CD4-positive, alpha-beta T cell (primary cell): ENCODE data around the gene HOXB3. TPM values are rescaled to one million over a fixed set of nuclear protein-coding genes. Genes with fewer than 3 reads are reported as not detected.

Experiments used
- ATAC-seq: fragments of 200-7000 bp; cut with Tn5 transposase; one replicate; pipeline ENCODE4 v1.10.0; 2022; ENCODE audit warnings: mild to moderate bottlenecking; ENCODE audit not compliant: poor library complexity
- CTCF ChIA-PET: fragments of 350-600 bp; sonication (Branson Sonifier 250); formaldehyde crosslinking; loops from one replicate; lab custom pipeline; 2021; ENCODE audit warnings: antibody characterized with exemption, inconsistent platforms; lab: Charles Lee
- POLR2A ChIA-PET: fragments of 350-600 bp; sonication (Branson Sonifier 250); formaldehyde crosslinking; loops from one replicate; lab custom pipeline; 2021; ENCODE audit warnings: antibody characterized with exemption, inconsistent platforms; lab: Charles Lee
- DNase-seq, 14 experiments: peaks; one replicate each; pipeline ENCODE4 v3.0.0-alpha.2; 2013 to 2020; ENCODE audit warnings: mixed read lengths in 2 of 14
- H3K27ac ChIP-seq, 2 donors: one replicate each; pipeline versions ENCODE4 v1.5.1 to v1.7.0; 2013; ENCODE audit warnings: low read length in 2 of 2, low read depth in 1 of 2, mild to moderate bottlenecking in 1 of 2
- H3K27me3 ChIP-seq, 2 experiments: 1 replicate in 1 of 2; 2 replicates in 1 of 2; pipeline versions ENCODE4 v1.6.1 to v1.7.0; 2013; ENCODE audit warnings: low read length in 2 of 2, control low read depth in 1 of 2, mild to moderate bottlenecking in 1 of 2, moderate library complexity in 1 of 2; ENCODE audit not compliant: insufficient read depth in 2 of 2, control insufficient read depth in 1 of 2
- H3K36me3 ChIP-seq: one replicate; pipeline ENCODE4 v1.6.1; 2013; ENCODE audit warnings: low read length, control low read depth; ENCODE audit not compliant: insufficient read depth
- H3K4me1 ChIP-seq: one replicate; pipeline ENCODE4 v1.6.1; 2013; ENCODE audit warnings: low read length, control low read depth; ENCODE audit not compliant: insufficient read depth
- H3K4me3 ChIP-seq: one replicate; pipeline ENCODE4 v1.5.1; 2013; ENCODE audit warnings: mild to moderate bottlenecking, low read length, moderate library complexity
- H3K9me3 ChIP-seq, 2 experiments: 1 replicate in 1 of 2; 2 replicates in 1 of 2; pipeline versions ENCODE4 v1.6.1 to v1.7.0; 2013; ENCODE audit warnings: low read length in 2 of 2, mild to moderate bottlenecking in 2 of 2, control low read depth in 1 of 2, moderate library complexity in 1 of 2; ENCODE audit not compliant: control insufficient read depth in 1 of 2, insufficient read depth in 1 of 2
- H3K27ac Mint-ChIP-seq: one replicate; pipeline ENCODE4 v1.8.0; 2020; ENCODE audit warnings: mixed read lengths
- H3K27me3 Mint-ChIP-seq: one replicate; pipeline ENCODE4 v1.8.0; 2021; ENCODE audit warnings: mixed read lengths
- H3K36me3 Mint-ChIP-seq: one replicate; pipeline ENCODE4 v1.8.0; 2021; ENCODE audit warnings: low read depth, mixed read lengths
- H3K4me1 Mint-ChIP-seq: one replicate; pipeline ENCODE4 v1.8.0; 2021; ENCODE audit warnings: low read depth, mixed read lengths
- H3K4me3 Mint-ChIP-seq: one replicate; pipeline ENCODE4 v1.8.0; 2020; ENCODE audit warnings: mild to moderate bottlenecking, mixed read lengths
- H3K9me3 Mint-ChIP-seq: one replicate; pipeline ENCODE4 v1.8.0; 2020; ENCODE audit warnings: mixed read lengths
- intact Hi-C, 2 experiments: fragments of 100-400 bp; cut with DNase I in 1 of 2; cut with micrococcal nuclease in 1 of 2; formaldehyde crosslinking; loops; one replicate each; pipeline versions ENCODE4 v1.15.1 to v1.9.0; 2023 to 2025; cut with DNase I, micrococcal nuclease
- total RNA-seq, 174 experiments: library from RNA in 2 of 174; stranded (reverse) in 2 of 174; gene quantifications; one replicate each; pipeline ENCODE4 v1.2.3 and lab custom pipeline; 2021 to 2026
- TF ChIP-seq, protein P1 (sequence below): fragments of 200-600 bp; IDR thresholded peaks from one replicate; pipeline ENCODE4 v1.8.0; 2022; ENCODE audit warnings: antibody characterized with exemption, mild to moderate bottlenecking

The HOXB3 gene
- total RNA-seq, 2 experiments from 2014 or later, result 0.25 to 0.36 TPM

DNA sequence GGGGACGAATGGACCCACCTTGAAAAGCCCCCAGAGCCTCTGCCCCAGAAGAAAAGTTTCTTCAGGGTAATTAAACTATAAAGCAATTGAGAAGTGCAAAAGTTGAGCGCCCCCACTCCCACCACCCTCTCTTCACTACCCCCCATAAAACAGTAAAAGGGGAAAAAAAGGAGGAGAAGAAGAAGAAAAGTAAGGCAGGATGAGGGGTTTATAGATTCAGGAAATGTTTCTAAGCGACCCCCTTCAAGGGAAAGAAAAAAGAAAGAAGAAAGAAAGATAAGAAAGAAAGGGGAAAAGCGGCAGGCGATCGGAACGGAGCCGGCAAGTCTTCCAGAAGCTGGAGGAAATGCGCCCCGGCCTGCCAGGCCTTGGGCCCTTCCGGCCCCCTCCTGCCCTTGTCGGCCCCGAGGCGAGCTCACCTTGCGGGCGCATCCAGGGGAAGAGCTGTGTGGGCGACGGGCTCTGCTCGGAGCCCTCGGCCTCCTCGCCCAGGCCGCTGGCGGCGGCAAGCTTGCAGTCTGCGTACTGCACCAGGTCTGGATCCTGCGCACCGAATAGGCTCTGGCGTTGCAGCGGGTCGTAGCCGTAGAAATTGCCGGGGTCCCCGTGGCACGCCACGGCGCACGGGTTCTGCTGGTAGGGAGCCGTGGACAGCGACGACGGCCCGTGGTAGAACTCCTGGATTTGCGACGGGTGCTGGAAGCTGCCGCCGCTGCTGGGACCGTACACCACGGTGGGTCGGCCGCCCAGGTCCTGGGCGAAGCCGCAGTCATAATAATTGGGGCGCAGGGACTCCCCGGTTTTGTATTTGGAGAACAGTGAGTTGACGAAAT lies 24.0 kb upstream of the HOXB3 start:
- ChIA-PET CTCF (interaction anchor here (1.2 to 2.7 kb wide), 4 partner anchors 10 to 21 kb away, joined by 3 to 19 read pairs (median 4); partner anchors contain the start of gene HOXB5), POLR2A (interaction anchor here (0.8 to 2.3 kb wide), 5 partner anchors 11 to 567 kb away, joined by 3 to 10 read pairs (median 3); partner anchors contain the start of gene HOXB9)
- intact Hi-C loops, result loop anchor here in 1 of 2 experiments (5.0 to 10.0 kb wide), 2 partner anchors 277 to 769 kb away; partner anchors contain the start of gene SCRN2
- H3K27ac ChIP-seq, result no peak overlapping the region
- peaks cover 74% of the 10 kb centered on the region for H3K4me1 ChIP-seq
- H3K36me3 Mint-ChIP-seq, result no peaks in the 10 kb centered on the region
- peaks cover 94% of the 10 kb centered on the region for H3K27me3 Mint-ChIP-seq
- H3K4me3 ChIP-seq, result peak overlapping the region; percentile 10
- H3K9me3 Mint-ChIP-seq, result no peaks in the 10 kb centered on the region
- H3K9me3 ChIP-seq, result peaks cover 0 to 21% of the 10 kb centered on the region in 2 experiments
- peaks cover 71% of the 10 kb centered on the region for H3K4me1 Mint-ChIP-seq
- ATAC-seq, result peak; percentile 27
- TF ChIP-seq, protein P1, sequence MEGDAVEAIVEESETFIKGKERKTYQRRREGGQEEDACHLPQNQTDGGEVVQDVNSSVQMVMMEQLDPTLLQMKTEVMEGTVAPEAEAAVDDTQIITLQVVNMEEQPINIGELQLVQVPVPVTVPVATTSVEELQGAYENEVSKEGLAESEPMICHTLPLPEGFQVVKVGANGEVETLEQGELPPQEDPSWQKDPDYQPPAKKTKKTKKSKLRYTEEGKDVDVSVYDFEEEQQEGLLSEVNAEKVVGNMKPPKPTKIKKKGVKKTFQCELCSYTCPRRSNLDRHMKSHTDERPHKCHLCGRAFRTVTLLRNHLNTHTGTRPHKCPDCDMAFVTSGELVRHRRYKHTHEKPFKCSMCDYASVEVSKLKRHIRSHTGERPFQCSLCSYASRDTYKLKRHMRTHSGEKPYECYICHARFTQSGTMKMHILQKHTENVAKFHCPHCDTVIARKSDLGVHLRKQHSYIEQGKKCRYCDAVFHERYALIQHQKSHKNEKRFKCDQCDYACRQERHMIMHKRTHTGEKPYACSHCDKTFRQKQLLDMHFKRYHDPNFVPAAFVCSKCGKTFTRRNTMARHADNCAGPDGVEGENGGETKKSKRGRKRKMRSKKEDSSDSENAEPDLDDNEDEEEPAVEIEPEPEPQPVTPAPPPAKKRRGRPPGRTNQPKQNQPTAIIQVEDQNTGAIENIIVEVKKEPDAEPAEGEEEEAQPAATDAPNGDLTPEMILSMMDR, result no peak
- H3K27me3 ChIP-seq, result peaks cover 88 to 95% of the 10 kb centered on the region in 2 experiments
- DNase-seq, result peak in 4 of 14 experiments; percentile 29 to 68 (median 54)
- no peaks in the 10 kb centered on the region for H3K36me3 ChIP-seq
- peak overlapping the region; percentile 82 for H3K4me3 Mint-ChIP-seq
- peak overlapping the region; percentile 36 for H3K27ac Mint-ChIP-seq

DNA sequence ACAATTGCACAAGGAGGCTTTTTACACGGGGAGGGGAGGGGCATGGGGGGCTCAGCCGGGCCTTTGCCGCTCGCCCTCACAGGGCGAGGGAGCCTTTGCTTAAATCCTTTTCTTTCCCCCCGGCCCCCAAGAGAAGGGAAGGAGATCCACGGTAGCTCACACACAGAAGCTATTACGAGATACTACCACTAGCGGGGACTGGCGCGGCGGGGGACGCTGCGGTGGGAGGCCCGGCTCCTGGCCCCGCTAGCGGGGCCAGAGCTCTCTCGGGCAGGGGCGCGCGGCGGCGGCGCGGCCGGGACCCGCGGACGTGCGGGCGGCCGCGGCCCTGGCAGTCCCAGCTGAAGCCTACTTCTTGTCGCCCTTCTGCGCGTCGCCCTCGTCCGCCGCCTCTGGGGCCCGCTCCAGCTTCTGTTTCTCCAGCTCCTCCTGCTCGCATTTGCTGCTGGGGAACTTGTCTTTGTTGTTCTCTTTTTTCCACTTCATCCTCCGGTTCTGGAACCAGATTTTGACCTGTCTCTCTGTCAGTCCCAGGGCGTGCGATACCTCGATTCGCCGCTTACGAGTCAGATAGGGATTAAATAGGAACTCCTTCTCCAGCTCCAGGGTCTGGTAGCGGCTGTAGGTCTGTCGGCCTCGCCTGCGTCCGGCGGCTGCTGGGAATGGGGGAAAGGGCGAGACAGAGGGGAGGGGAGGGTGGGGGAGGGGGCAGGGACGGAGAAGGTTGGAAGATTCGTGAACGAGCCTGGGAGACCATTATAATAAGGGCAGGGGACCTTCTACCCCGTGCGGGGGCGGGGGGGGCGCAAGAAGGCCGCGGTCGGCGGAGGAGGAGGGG lies 23.0 kb upstream of the HOXB3 start:
- Mint-ChIP-seq H3K27me3 (peaks cover 93% of the 10 kb centered on the region), H3K36me3 (no peaks in the 10 kb centered on the region), H3K4me3 (peak overlapping the region; percentile 87), H3K9me3 (no peaks in the 10 kb centered on the region), H3K27ac (peak overlapping the region; percentile 12), H3K4me1 (peaks cover 63% of the 10 kb centered on the region)
- intact Hi-C loops, result loop anchor here in 1 of 2 experiments (5.0 to 10.0 kb wide), 2 partner anchors 276 to 768 kb away; partner anchors contain the start of gene SCRN2
- POLR2A ChIA-PET, result interaction anchor here (0.8 to 1.2 kb wide), 3 partner anchors 172 to 505 kb away, joined by 3 to 4 read pairs (median 3); partner anchors contain the start of gene SNX11
- peaks cover 88 to 92% of the 10 kb centered on the region in 2 experiments for H3K27me3 ChIP-seq
- peaks cover 64% of the 10 kb centered on the region for H3K4me1 ChIP-seq
- ATAC-seq, result peak; percentile 77
- CTCF ChIA-PET, result interaction anchor here (0.6 to 2.7 kb wide), 12 partner anchors 9 to 601 kb away, joined by 3 to 19 read pairs (median 3); partner anchors contain the start of genes HOXB5 and HOXB9
- peak in 6 of 14 experiments; percentile 34 to 76 (median 58) for DNase-seq
- peaks cover 0 to 19% of the 10 kb centered on the region in 2 experiments for H3K9me3 ChIP-seq
- peak overlapping the region; percentile 71 for H3K4me3 ChIP-seq
- H3K36me3 ChIP-seq, result no peaks in the 10 kb centered on the region
- TF ChIP-seq, protein P1, result no peak
- no peak overlapping the region for H3K27ac ChIP-seq
